Mesothelial cell of epicardium (in vitro differentiated cells): ENCODE data around the gene CORO6. TPM values are rescaled to one million over a fixed set of nuclear protein-coding genes. Genes with fewer than 3 reads are reported as not detected.

ENCODE experiments used
- DNase-seq, 2 experiments: peaks; one replicate each; pipeline ENCODE4 v3.0.0; 2021; ENCODE audit warnings: low spot score in 2 of 2; ENCODE audit not compliant: unreplicated experiment in 2 of 2
- H3K27ac Mint-ChIP-seq: 2 replicates; pipeline ENCODE4 v1.8.0; 2021; ENCODE audit warnings: mixed read lengths
- H3K27me3 Mint-ChIP-seq: 2 replicates; pipeline ENCODE4 v1.8.0; 2021; ENCODE audit warnings: low read depth, mixed read lengths
- H3K36me3 Mint-ChIP-seq: 2 replicates; pipeline ENCODE4 v1.8.0; 2021; ENCODE audit warnings: mixed read lengths
- H3K4me1 Mint-ChIP-seq: 2 replicates; pipeline ENCODE4 v1.8.0; 2021; ENCODE audit warnings: mixed read lengths
- H3K4me3 Mint-ChIP-seq: 2 replicates; pipeline ENCODE4 v1.8.0; 2021; ENCODE audit warnings: mild to moderate bottlenecking, moderate library complexity, mixed read lengths
- H3K9me3 Mint-ChIP-seq: 2 replicates; pipeline ENCODE4 v1.8.0; 2021; ENCODE audit warnings: mixed read lengths
- total RNA-seq: library from RNA; stranded (reverse); gene quantifications from 3 replicates; pipeline ENCODE4 v1.2.1, GENCODE V29; 2021
- TF ChIP-seq, protein P1 (sequence below): fragments of 200-600 bp; sonication (generic); IDR thresholded peaks from one replicate; pipeline ENCODE4 v1.5.0; 2021; ENCODE audit warnings: antibody characterized with exemption; ENCODE audit not compliant: unreplicated experiment

Gene CORO6
- total RNA-seq, 1 donor from 2014 or later = 3.4 TPM

DNA sequence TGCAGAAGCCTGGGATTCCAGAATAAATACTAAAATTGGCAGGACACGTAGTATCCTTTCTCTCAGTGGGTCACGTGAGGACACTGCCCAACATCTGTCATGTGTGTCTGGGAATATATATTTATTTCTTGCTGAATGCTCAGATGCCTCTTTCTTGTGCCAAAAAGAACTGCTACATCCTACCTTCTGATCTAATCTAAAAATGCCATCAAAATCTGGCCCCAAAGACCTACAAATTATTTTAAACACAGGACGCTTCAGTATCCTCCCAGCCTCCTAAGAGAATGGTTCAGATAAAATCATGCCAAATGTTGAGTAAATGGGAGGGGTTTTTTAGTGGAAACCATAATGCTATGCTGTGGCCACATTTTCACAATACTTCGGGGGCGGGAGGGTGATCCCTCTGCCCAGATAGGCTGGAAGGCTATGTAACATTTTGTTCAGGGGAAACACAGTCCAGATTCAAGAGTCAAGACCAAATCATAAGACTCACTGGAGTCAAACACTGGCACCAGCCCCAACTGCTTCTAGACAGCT is 22.9 kb upstream of the CORO6 start:
- Mint-ChIP-seq H3K4me1 (peaks cover 26% of the 10 kb centered on the region), H3K27ac (peak overlapping the region; percentile 34), H3K27me3 (no peaks in the 10 kb centered on the region), H3K36me3 (peaks cover 7% of the 10 kb centered on the region), H3K9me3 (no peaks in the 10 kb centered on the region), H3K4me3 (no peak overlapping the region)
- TF ChIP-seq, protein P1, sequence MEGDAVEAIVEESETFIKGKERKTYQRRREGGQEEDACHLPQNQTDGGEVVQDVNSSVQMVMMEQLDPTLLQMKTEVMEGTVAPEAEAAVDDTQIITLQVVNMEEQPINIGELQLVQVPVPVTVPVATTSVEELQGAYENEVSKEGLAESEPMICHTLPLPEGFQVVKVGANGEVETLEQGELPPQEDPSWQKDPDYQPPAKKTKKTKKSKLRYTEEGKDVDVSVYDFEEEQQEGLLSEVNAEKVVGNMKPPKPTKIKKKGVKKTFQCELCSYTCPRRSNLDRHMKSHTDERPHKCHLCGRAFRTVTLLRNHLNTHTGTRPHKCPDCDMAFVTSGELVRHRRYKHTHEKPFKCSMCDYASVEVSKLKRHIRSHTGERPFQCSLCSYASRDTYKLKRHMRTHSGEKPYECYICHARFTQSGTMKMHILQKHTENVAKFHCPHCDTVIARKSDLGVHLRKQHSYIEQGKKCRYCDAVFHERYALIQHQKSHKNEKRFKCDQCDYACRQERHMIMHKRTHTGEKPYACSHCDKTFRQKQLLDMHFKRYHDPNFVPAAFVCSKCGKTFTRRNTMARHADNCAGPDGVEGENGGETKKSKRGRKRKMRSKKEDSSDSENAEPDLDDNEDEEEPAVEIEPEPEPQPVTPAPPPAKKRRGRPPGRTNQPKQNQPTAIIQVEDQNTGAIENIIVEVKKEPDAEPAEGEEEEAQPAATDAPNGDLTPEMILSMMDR = no peak
- no peak for DNase-seq

DNA sequence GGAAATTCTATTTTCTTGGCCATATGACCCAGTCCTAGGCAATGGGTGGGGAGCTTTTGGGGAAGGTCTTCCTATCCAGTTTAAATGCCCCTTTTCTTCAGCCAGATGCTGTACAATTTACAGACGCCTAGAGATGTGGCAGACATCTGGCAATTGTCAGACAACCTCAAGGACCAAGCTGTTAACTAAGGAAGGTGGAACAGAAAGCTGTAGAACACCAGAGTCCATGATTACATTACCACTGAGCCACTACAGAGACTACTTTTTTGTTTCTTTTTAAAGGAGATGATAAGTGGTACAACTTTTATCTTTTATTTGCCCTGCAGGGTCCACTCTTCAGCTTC is 21.1 kb upstream of the CORO6 start:
- TF ChIP-seq, protein P1 = no peak
- Mint-ChIP-seq H3K27ac (peak overlapping the region; percentile 39), H3K27me3 (no peaks in the 10 kb centered on the region), H3K4me3 (no peak overlapping the region), H3K36me3 (peaks cover 7% of the 10 kb centered on the region), H3K4me1 (peaks cover 35% of the 10 kb centered on the region), H3K9me3 (no peaks in the 10 kb centered on the region)
- no peak for DNase-seq

DNA sequence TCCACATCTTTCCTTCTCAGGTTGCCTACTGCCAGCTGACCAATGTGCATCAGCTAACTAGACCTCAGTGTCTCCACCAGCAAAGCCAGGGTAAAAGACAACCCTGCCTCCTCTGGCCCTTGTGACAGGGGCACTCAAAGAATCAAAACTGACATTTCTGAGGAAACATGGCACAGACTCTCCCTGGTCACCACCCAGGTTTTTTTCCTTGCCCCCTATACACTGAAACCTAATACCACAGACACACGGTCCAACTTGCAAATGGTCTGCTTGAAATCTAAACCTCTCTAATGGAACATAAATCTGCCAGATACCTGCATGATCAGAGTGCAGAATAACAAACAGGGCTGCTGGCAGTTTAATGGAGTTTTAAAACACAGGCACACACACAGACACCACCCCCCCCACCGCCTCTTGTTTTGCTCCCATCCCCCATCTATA is 19.5 kb upstream of the CORO6 start:
- DNase-seq = no peak
- TF ChIP-seq, protein P1 = no peak
- Mint-ChIP-seq H3K4me1 (peaks cover 35% of the 10 kb centered on the region), H3K4me3 (no peak overlapping the region), H3K36me3 (peaks cover 7% of the 10 kb centered on the region), H3K27me3 (no peaks in the 10 kb centered on the region), H3K9me3 (no peaks in the 10 kb centered on the region), H3K27ac (peak overlapping the region; percentile 87)

DNA sequence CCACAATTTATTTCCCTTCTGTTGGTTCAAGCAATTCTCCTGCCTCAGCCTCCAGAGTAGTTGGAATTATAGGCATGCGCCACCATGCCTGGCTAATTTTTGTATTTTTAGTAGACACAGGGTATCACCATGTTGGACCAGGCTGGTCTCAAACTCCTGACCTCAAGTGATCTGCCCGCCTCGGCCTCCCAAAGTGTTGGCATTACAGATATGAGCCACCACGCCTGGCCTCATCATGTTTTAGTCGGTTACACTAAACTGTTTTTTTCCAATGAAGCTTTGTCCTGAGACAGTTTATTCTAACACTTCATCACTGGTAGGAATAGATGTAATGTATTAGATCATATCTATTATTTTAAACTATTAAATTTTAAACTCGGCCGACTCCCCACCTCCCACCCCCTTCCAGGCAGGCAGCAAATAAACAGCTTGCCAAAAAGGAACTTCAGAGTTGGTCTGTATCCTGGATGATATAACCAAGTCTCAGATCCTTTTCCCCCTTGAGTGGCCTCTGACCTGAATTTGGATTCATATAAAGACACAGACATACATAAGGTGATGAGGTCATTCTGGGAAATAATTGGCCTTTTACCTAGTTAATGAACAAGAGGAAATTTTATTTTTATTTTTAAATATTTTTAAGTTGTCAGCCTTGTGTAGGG is 18.4 kb upstream of the CORO6 start:
- DNase-seq = no peak
- Mint-ChIP-seq H3K4me3 (no peak overlapping the region), H3K27ac (no peak overlapping the region), H3K4me1 (peaks cover 35% of the 10 kb centered on the region), H3K9me3 (no peaks in the 10 kb centered on the region), H3K27me3 (no peaks in the 10 kb centered on the region), H3K36me3 (peaks cover 13% of the 10 kb centered on the region)
- TF ChIP-seq, protein P1 = no peak

DNA sequence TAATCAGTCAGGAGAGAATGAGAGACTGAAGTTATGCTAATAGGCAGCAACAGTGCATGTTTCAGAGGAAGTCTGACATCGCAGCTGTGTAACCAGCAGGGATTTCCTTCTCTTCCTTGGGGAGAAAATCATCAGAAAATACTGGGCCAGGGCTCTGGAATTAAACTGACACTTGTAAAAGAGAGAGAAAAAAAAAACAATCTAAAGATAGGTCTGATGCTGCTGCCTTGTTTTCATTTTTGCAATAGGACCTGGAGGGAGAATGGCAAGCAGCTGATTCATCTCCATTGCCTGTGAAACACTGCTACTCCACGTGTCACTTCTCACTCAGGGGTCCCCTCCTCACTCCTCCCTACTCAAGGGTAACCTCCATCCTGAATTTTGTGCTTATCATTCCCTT is 17.7 kb upstream of the CORO6 start:
- Mint-ChIP-seq H3K36me3 (peaks cover 19% of the 10 kb centered on the region), H3K27ac (no peak overlapping the region), H3K4me1 (peaks cover 30% of the 10 kb centered on the region), H3K27me3 (no peaks in the 10 kb centered on the region), H3K9me3 (no peaks in the 10 kb centered on the region), H3K4me3 (no peak overlapping the region)
- no peak for DNase-seq
- TF ChIP-seq, protein P1 = no peak
